ENCODE data around the gene CIBAR2.

- TF ChIP-seq, protein P1, sequence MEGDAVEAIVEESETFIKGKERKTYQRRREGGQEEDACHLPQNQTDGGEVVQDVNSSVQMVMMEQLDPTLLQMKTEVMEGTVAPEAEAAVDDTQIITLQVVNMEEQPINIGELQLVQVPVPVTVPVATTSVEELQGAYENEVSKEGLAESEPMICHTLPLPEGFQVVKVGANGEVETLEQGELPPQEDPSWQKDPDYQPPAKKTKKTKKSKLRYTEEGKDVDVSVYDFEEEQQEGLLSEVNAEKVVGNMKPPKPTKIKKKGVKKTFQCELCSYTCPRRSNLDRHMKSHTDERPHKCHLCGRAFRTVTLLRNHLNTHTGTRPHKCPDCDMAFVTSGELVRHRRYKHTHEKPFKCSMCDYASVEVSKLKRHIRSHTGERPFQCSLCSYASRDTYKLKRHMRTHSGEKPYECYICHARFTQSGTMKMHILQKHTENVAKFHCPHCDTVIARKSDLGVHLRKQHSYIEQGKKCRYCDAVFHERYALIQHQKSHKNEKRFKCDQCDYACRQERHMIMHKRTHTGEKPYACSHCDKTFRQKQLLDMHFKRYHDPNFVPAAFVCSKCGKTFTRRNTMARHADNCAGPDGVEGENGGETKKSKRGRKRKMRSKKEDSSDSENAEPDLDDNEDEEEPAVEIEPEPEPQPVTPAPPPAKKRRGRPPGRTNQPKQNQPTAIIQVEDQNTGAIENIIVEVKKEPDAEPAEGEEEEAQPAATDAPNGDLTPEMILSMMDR (conservative IDR thresholded peaks at IDR 0.05; ENCODE audit: low read length) = no peak
- no peak for TF ChIP-seq EZH2phosphoT487 (IDR thresholded peaks at IDR 0.05; ENCODE audit: borderline replicate concordance, low read depth, low read length)
Measured at GRCh38 chr16:85141491-85142128, 29.3 kb upstream of the CIBAR2 start.

Data from OCI-LY7 (cell line).